Urothelium cell line (cell line): ENCODE results near the gene DRD4.
"Not testable (repeated sequence)": the region's sequence is repeated elsewhere in the genome, so short reads cannot be mapped to it uniquely, and the experiment has no call there.

Source experiments
- DNase-seq: peaks from one replicate; pipeline ENCODE4 v3.0.0; 2011; ENCODE audit warnings: low spot score, mixed read lengths
- FAIRE-seq: peaks from 2 replicates; lab custom pipeline; 2011; peaks lifted over from hg19 to GRCh38; lab: Jason Lieb, UNC

The DRD4 gene

GRCh38 chr11:665704-666281 lies 28.7 kb downstream of the DRD4 start:
- no peak for DNase-seq
- FAIRE-seq: no peak

GRCh38 chr11:673866-674265 lies 36.8 kb downstream of the DRD4 start:
- no peak for FAIRE-seq
- no peak for DNase-seq

GRCh38 chr11:674406-674805 lies 37.3 kb downstream of the DRD4 start:
- no peak for FAIRE-seq

GRCh38 chr11:678297-678696 lies 41.2 kb downstream of the DRD4 start:
- no peak for FAIRE-seq

More at GRCh38 chr11:674406-674805, 37.3 kb downstream of the DRD4 start:
- no peak for DNase-seq

GRCh38 chr11:679271-680207 lies 42.5 kb downstream of the DRD4 start:
- DNase-seq (no peak), FAIRE-seq (no peak)

More at GRCh38 chr11:678297-678696, 41.2 kb downstream of the DRD4 start:
- no peak for DNase-seq

GRCh38 chr11:680476-680875 lies 43.4 kb downstream of the DRD4 start:
- FAIRE-seq (no peak), DNase-seq (no peak)

- FAIRE-seq (no peak), DNase-seq (no peak)
Measured at GRCh38 chr11:680970-681369, 43.9 kb downstream of the DRD4 start.

- FAIRE-seq: no peak
- DNase-seq: no peak
Measured at GRCh38 chr11:686451-687243, 49.6 kb downstream of the DRD4 start.

- DNase-seq: no peak
- no peak for FAIRE-seq
Measured at GRCh38 chr11:687751-688150, 50.7 kb downstream of the DRD4 start.

GRCh38 chr11:688681-689080 lies 51.6 kb downstream of the DRD4 start:
- FAIRE-seq (no peak), DNase-seq (no peak)

GRCh38 chr11:689625-690024 lies 52.6 kb downstream of the DRD4 start:
- FAIRE-seq (no peak), DNase-seq (no peak)

GRCh38 chr11:690244-690643 lies 53.2 kb downstream of the DRD4 start:
- DNase-seq, FAIRE-seq: not testable (repeated sequence)
